ENCODE data around the gene INSRR. TPM values are rescaled to one million over a fixed set of nuclear protein-coding genes. Genes with fewer than 3 reads are reported as not detected.

INSRR gene
- polyA plus RNA-seq, 2 of the 4 experiments (the other 2 are of a cell fraction) = not detected

DNA sequence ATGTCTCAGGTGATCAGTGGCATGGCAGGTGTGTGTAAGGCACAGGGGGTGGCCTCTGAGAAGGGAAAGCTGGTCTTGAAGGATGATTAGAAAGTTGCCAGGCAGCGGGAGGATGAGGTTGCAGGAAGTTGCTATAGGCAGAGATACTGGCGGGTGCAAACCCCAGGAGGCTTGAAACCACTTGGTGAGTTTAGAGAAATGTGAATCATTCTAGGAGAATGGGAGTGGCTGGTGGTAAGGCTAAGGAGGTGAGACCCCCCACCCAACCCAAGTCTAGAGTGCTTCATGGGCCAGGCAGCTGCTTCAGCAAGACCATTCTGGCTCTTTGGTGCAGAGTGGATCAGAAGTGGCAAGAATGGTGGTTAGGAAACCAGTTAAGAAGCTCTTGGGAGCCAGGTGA is 51.3 kb downstream of the INSRR start:
- ChIA-PET CTCF (interaction anchor here (0.9 to 27.2 kb wide), 9 partner anchors 8 to 118 kb away, joined by 3 to 480 read pairs (median 4); partner anchors contain the start of genes HDGF, INSRR and NTRK1), POLR2A (interaction anchor here (1.4 kb wide), 1 partner anchor 80 kb away, joined by 4 read pairs; the partner anchor contains the start of gene METTL25B)
- no peak overlapping the region for H3K27ac ChIP-seq
- ATAC-seq (no peak), DNase-seq (ENCODE audit: low read depth in 1 of 2, low spot score in 1 of 2) (no peak), FAIRE-seq (no peak)
- H3K4me2 ChIP-seq = no peak overlapping the region
- H3K4me1 ChIP-seq = no peaks in the 10 kb centered on the region
- no peak overlapping the region for H3K4me3 ChIP-seq
- TF ChIP-seq, protein P1, sequence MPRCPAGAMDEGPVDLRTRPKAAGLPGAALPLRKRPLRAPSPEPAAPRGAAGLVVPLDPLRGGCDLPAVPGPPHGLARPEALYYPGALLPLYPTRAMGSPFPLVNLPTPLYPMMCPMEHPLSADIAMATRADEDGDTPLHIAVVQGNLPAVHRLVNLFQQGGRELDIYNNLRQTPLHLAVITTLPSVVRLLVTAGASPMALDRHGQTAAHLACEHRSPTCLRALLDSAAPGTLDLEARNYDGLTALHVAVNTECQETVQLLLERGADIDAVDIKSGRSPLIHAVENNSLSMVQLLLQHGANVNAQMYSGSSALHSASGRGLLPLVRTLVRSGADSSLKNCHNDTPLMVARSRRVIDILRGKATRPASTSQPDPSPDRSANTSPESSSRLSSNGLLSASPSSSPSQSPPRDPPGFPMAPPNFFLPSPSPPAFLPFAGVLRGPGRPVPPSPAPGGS (IDR thresholded peaks at IDR 0.05) = no peak
- TF ChIP-seq GATA3 (IDR thresholded peaks at IDR 0.05; ENCODE audit: borderline replicate concordance) = no peak
- TF ChIP-seq CHD2 (IDR thresholded peaks at IDR 0.05; ENCODE audit: low read length, partially characterized antibody) = no peak
- no peak for TF ChIP-seq ZC3H11A (IDR thresholded peaks at IDR 0.05)
- TF ChIP-seq HMGXB4 (CRISPR knock-in tag; IDR thresholded peaks at IDR 0.05; ENCODE audit: borderline replicate concordance) = no peak
- TF ChIP-seq BHLHE40 (IDR thresholded peaks at IDR 0.05; ENCODE audit: low read depth, low read length) = no peak
- TF ChIP-seq HDAC2 (IDR thresholded peaks at IDR 0.05) = no peak
- no peak for TF ChIP-seq RFX5 (IDR thresholded peaks at IDR 0.05)
- TF ChIP-seq MAFK (IDR thresholded peaks at IDR 0.05; ENCODE audit: partially characterized antibody) = no peak
- TF ChIP-seq EHMT2 (IDR thresholded peaks at IDR 0.05; ENCODE audit: low read depth) = no peak
- TF ChIP-seq REST (IDR thresholded peaks at IDR 0.05) = no peak
- 98% methylated on average over 2 of the region's 2 CpGs for WGBS (ENCODE audit: missing lambda C conversion rate)
- no peaks in the 10 kb centered on the region for H3K9me3 ChIP-seq

DNA sequence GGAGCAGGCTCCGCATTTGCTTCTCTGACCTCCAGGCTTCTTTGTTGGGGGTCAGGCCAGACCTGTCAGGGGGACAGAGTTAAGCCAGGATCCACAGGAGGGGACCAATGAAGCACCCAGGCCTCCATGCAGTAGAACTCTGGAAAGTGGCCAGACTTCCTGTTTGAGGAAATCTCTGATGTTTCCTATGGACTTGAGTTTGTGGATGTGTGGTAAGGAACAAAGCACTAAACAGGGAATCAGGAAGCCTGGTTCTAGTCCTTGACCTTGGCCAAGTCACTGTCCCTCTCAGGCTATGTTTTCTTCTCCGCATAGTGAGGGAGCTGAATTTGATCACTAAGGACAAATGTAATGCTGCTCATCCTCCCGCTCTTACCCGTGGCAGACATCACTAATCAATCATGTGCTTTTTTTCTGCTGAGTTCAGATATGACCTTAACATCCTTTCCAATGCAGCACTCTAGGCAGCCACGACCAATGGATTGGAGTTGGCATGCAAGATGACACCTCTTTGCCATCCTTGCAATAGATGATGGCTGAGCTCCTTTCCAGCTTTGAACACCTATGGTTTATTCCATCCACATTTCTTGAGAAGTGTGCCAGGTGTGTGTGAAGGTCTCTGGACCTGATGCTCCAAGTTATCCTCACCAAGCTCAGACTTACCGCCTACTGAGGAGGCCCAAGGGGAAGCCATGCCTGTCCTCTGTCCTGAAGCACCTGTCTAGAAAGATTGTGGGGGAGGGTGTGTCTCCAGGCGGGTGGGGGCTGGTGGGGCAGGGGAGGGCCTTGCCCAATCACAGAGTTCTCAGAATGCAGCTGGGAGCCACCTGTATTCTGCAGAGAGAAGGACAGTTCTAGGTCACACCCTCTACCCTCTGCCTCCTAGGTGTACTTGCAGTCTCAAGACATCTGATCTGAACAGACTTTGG is 52.1 kb downstream of the INSRR start:
- Histone ChIP-seq H3K4me3 (no peak overlapping the region), H3K27ac (no peak overlapping the region), H3K4me2 (no peak overlapping the region), H3K9me3 (no peaks in the 10 kb centered on the region), H3K4me1 (no peaks in the 10 kb centered on the region)
- WGBS (ENCODE audit: missing lambda C conversion rate) = 83% methylated on average over 5 of the region's 7 CpGs
- DNase-seq (ENCODE audit: low read depth in 1 of 2, low spot score in 1 of 2) (no peak), FAIRE-seq (no peak), ATAC-seq (no peak)
- ChIA-PET POLR2A (interaction anchor here (0.6 to 1.4 kb wide), 2 partner anchors 40 to 79 kb away, joined by 3 to 4 read pairs; partner anchors contain the start of genes METTL25B and PRCC), CTCF (interaction anchor here (1.1 to 27.2 kb wide), 7 partner anchors 7 to 118 kb away, joined by 3 to 480 read pairs (median 11); partner anchors contain the start of genes INSRR and NTRK1)
- TF ChIP-seq ZFP36 (IDR thresholded peaks at IDR 0.05; ENCODE audit: borderline replicate concordance, partially characterized antibody) (no peak), HMGXB4 (CRISPR knock-in tag; IDR thresholded peaks at IDR 0.05; ENCODE audit: borderline replicate concordance) (no peak), ZSCAN20 (CRISPR knock-in tag; IDR thresholded peaks at IDR 0.05) (no peak), CEBPB (IDR thresholded peaks at IDR 0.05) (no peak), KDM5A (IDR thresholded peaks at IDR 0.05) (no peak), RCOR1 (IDR thresholded peaks at IDR 0.05; ENCODE audit: low read depth, low read length) (no peak), MYC (IDR thresholded peaks at IDR 0.05; ENCODE audit: borderline replicate concordance, low read length) (no peak), GATA3 (IDR thresholded peaks at IDR 0.05; ENCODE audit: borderline replicate concordance) (no peak), REST (IDR thresholded peaks at IDR 0.05) (no peak), HOXA7 (CRISPR knock-in tag; IDR thresholded peaks at IDR 0.05) (no peak), EHMT2 (IDR thresholded peaks at IDR 0.05; ENCODE audit: low read depth) (no peak), ZC3H11A (IDR thresholded peaks at IDR 0.05) (no peak), MAZ (IDR thresholded peaks at IDR 0.05; ENCODE audit: borderline replicate concordance, low read depth, low read length) (no peak)
- TF ChIP-seq, protein P1 (IDR thresholded peaks at IDR 0.05) = no peak

Measured in A549 (cell line).